ENCODE data around the gene PRM1. TPM values are rescaled to one million over a fixed set of nuclear protein-coding genes. Genes with fewer than 3 reads are reported as not detected.

The PRM1 gene
- total and polyA plus RNA-seq, 2 of the 13 experiments (the other 11 are each of a cell fraction or from before 2014, with no cell fraction given) = not detected

GRCh38 chr16:11309895-11310633 is 28.9 kb upstream of the PRM1 start (continued):
- TF ChIP-seq, protein P1, sequence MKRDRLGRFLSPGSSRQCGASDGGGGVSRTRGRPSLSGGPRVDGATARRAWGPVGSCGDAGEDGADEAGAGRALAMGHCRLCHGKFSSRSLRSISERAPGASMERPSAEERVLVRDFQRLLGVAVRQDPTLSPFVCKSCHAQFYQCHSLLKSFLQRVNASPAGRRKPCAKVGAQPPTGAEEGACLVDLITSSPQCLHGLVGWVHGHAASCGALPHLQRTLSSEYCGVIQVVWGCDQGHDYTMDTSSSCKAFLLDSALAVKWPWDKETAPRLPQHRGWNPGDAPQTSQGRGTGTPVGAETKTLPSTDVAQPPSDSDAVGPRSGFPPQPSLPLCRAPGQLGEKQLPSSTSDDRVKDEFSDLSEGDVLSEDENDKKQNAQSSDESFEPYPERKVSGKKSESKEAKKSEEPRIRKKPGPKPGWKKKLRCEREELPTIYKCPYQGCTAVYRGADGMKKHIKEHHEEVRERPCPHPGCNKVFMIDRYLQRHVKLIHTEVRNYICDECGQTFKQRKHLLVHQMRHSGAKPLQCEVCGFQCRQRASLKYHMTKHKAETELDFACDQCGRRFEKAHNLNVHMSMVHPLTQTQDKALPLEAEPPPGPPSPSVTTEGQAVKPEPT (CRISPR knock-in tag; IDR thresholded peaks at IDR 0.05; ENCODE audit: low read depth) = no peak
- no peak for TF ChIP-seq MTA3 (CRISPR knock-in tag; IDR thresholded peaks at IDR 0.05)
- TF ChIP-seq ZNF792 (CRISPR knock-in tag; IDR thresholded peaks at IDR 0.05) = peak; percentile 93
- TF ChIP-seq ATF4 (CRISPR knock-in tag; IDR thresholded peaks at IDR 0.05) = peak in 1 of 2 experiments; percentile 65; a peak in 2 of 4 replicates
- peak; percentile 100 for TF ChIP-seq ZNF431 (CRISPR knock-in tag; IDR thresholded peaks at IDR 0.05; ENCODE audit: borderline replicate concordance, low read depth)
- peak; percentile 50; the same call in 1 of the 2 replicates for TF ChIP-seq PHF20 (CRISPR knock-in tag; IDR thresholded peaks at IDR 0.05)
- no peak for TF ChIP-seq ZNF17 (CRISPR knock-in tag; IDR thresholded peaks at IDR 0.05)
- no peak for TF ChIP-seq KLF13 (CRISPR knock-in tag; IDR thresholded peaks at IDR 0.05)
- TF ChIP-seq ZNF30 (CRISPR knock-in tag; IDR thresholded peaks at IDR 0.05) = no peak
- TF ChIP-seq ZNF747 (CRISPR knock-in tag; IDR thresholded peaks at IDR 0.05; ENCODE audit: borderline replicate concordance) = no peak
- TF ChIP-seq ATM (IDR thresholded peaks at IDR 0.05; ENCODE audit: borderline replicate concordance) = no peak
- TF ChIP-seq, protein P2, sequence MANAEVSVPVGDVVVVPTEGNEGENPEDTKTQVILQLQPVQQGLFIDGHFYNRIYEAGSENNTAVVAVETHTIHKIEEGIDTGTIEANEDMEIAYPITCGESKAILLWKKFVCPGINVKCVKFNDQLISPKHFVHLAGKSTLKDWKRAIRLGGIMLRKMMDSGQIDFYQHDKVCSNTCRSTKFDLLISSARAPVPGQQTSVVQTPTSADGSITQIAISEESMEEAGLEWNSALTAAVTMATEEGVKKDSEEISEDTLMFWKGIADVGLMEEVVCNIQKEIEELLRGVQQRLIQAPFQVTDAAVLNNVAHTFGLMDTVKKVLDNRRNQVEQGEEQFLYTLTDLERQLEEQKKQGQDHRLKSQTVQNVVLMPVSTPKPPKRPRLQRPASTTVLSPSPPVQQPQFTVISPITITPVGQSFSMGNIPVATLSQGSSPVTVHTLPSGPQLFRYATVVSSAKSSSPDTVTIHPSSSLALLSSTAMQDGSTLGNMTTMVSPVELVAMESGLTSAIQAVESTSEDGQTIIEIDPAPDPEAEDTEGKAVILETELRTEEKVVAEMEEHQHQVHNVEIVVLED (CRISPR knock-in tag; IDR thresholded peaks at IDR 0.05; ENCODE audit: borderline replicate concordance) = peak; percentile 72; the same call in 1 of the 2 replicates
- TF ChIP-seq SOX5 (CRISPR knock-in tag; IDR thresholded peaks at IDR 0.05; ENCODE audit: borderline replicate concordance) = peak; percentile 97
- TF ChIP-seq ZFX (CRISPR knock-in tag; IDR thresholded peaks at IDR 0.05; ENCODE audit: low read depth) = no peak
- TF ChIP-seq FOXJ3 (CRISPR knock-in tag; IDR thresholded peaks at IDR 0.05; ENCODE audit: borderline replicate concordance) = 0 out of 2 replicates have a peak, but pooled peaks have one; percentile 37
- TF ChIP-seq ZNF749 (CRISPR knock-in tag; IDR thresholded peaks at IDR 0.05; ENCODE audit: borderline replicate concordance) = no peak
- TF ChIP-seq RXRB (CRISPR knock-in tag; IDR thresholded peaks at IDR 0.05; ENCODE audit: borderline replicate concordance) = peak; percentile 94
- TF ChIP-seq ZNF382 (CRISPR knock-in tag; IDR thresholded peaks at IDR 0.05; ENCODE audit: borderline replicate concordance) = no peak
- TF ChIP-seq MAFG (CRISPR knock-in tag; IDR thresholded peaks at IDR 0.05) = no peak
- TF ChIP-seq PBX2 (CRISPR knock-in tag; IDR thresholded peaks at IDR 0.05) = no peak
- no peak for TF ChIP-seq STAG1 (CRISPR knock-in tag; IDR thresholded peaks at IDR 0.05)
- no peak; the same call in 1 of the 2 replicates for TF ChIP-seq GATA4 (IDR thresholded peaks at IDR 0.05; ENCODE audit: borderline replicate concordance, low read depth)
- TF ChIP-seq PRPF4 (IDR thresholded peaks at IDR 0.05; ENCODE audit: low read depth, low read length, poor library complexity, severe bottlenecking) = no peak
- TF ChIP-seq ETV6 (CRISPR knock-in tag; conservative IDR thresholded peaks at IDR 0.05) = no peak
- TF ChIP-seq, protein P3, sequence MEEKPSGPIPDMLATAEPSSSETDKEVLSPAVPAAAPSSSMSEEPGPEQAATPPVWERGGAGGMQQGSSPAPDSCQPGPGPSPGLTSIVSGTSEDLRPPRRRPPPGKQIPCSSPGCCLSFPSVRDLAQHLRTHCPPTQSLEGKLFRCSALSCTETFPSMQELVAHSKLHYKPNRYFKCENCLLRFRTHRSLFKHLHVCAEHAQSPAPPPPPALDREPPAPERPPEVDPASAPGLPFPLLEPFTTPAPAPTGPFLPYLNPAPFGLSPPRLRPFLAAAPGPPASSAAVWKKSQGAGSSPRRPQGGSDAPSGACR (CRISPR knock-in tag; IDR thresholded peaks at IDR 0.05) = no peak
